ENCODE measurements around the gene ARHGEF1. TPM values are rescaled to one million over a fixed set of nuclear protein-coding genes. Genes with fewer than 3 reads are reported as not detected.

The ARHGEF1 gene
- total RNA-seq, 4 donors from 2014 or later, result 34.1 to 106 (median 53.9) TPM

DNA sequence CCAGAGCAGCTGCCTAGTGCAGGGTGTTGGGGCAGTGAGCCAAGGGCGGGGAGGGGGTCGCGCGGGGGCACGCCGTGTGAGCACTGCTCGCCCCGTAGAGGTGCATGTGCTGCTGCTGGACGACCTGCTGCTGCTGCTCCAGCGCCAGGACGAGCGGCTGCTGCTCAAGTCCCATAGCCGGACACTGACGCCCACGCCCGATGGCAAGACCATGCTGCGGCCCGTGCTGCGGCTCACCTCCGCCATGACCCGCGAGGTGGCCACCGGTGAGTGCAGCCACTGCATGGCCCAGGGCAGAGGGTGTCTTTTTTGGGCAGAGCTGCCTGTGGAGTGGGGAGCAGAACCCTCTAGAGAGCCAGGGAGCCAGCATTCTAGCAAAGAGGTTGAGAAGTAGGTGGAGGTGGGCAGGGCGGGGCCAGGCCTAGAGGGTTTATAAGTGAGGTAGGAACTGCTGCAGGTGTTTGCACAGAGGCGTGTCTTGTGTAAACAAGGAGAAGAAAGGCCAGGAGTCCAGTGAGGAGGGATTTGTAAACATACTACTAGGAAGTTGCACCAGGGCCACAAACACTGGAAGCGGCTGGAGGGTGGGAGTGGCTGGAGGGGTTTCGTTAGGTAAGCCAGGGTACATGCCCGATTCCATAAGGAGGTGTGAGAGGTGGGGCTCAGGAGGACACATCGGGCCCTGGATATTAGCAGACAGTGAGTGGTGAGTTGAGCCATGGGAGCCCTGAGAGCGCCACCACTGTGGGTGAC, 21.3 kb downstream of the ARHGEF1 start:
- TF ChIP-seq, protein P1, sequence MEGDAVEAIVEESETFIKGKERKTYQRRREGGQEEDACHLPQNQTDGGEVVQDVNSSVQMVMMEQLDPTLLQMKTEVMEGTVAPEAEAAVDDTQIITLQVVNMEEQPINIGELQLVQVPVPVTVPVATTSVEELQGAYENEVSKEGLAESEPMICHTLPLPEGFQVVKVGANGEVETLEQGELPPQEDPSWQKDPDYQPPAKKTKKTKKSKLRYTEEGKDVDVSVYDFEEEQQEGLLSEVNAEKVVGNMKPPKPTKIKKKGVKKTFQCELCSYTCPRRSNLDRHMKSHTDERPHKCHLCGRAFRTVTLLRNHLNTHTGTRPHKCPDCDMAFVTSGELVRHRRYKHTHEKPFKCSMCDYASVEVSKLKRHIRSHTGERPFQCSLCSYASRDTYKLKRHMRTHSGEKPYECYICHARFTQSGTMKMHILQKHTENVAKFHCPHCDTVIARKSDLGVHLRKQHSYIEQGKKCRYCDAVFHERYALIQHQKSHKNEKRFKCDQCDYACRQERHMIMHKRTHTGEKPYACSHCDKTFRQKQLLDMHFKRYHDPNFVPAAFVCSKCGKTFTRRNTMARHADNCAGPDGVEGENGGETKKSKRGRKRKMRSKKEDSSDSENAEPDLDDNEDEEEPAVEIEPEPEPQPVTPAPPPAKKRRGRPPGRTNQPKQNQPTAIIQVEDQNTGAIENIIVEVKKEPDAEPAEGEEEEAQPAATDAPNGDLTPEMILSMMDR (IDR thresholded peaks at IDR 0.05; ENCODE audit: low read depth), result no peak

DNA sequence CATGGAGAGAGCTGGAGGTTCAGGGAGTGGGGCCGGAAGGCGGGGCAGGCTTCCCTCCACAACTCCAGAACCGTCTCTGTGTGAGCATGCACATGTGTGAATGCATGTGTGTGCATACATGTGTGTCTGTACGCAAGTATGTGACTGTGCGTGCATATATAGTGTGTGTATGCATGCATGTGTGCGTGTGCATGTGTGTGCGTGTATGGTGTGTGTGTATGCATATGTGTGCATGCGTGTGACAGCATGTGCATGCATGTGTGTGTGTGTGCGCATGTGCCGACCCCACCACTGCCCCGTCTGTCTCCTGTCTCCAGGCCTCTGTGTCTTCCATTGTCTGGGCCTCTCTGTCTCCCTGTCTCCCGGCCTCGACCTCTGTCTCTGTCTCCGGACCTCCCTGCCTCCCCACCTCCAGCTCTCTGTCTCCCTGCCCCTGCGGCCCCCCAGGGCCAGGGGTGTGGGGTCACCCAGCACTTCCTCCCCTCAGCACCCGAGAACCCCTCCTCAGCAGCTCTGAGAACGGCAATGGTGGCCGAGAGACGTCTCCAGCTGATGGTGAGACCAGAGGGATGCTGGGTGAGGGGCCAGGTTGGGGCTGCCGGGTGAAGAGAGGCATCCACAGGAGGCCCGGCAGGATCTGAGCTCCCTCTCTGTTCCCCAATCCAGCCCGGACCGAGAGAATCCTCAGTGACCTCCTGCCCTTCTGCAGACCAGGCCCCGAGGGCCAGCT, 22.5 kb downstream of the ARHGEF1 start:
- TF ChIP-seq, protein P1 (IDR thresholded peaks at IDR 0.05; ENCODE audit: low read depth), result no peak

DNA sequence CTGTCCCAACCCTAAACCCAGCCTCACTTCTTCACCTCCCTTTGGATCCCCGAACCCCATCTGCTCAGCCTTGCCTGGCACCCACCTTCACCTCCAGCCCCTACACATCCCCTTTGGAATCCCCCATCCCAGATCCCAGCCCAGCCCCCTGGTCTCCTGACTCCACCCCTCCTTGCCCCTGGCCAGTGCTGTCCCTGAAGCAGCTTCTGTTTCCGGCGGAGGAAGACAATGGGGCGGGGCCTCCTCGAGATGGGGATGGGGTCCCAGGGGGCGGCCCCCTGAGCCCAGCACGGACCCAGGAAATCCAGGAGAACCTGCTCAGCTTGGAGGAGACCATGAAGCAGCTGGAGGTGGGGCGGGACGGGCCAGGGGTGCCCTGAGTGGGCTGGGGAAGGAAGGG, 23.3 kb downstream of the ARHGEF1 start:
- TF ChIP-seq, protein P1 (IDR thresholded peaks at IDR 0.05; ENCODE audit: low read depth), result no peak

DNA sequence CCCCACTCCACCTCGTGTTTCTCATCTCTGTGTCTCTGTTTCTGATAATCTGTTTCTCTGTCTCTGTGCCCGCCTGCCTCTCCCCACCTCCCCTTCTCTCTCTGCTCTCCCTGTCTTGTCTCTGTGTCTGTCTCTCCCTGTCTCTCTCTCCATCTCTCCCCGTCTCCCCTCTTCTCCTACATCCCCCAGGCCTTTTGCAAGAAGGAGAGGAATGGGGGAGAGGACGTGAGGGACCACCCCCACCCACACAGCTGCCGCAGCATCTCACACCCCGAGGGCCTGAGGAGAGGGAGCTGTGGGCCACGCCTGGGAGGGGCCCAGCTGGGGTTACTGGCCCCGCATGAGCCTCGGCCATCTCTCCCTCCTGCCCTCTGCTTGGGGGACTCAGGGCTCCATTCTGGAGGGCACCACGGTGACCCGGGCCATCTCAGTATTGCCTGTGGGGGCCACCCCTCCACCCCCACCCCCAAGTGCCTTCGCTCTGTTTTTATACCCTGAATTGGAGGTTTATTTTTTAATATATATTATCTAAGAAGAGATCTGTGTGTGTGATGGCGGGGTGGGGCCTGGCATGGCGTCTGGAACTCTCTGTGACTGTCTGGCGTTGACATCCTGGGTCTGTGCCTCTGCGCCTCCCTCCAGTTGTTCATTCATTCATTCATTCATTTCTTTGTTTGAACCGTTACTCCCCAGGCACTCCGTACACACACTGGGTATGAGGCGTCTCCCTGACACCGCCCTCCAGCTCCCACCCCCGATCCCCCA, 24.1 kb downstream of the ARHGEF1 start:
- TF ChIP-seq, protein P1 (IDR thresholded peaks at IDR 0.05; ENCODE audit: low read depth), result no peak

DNA sequence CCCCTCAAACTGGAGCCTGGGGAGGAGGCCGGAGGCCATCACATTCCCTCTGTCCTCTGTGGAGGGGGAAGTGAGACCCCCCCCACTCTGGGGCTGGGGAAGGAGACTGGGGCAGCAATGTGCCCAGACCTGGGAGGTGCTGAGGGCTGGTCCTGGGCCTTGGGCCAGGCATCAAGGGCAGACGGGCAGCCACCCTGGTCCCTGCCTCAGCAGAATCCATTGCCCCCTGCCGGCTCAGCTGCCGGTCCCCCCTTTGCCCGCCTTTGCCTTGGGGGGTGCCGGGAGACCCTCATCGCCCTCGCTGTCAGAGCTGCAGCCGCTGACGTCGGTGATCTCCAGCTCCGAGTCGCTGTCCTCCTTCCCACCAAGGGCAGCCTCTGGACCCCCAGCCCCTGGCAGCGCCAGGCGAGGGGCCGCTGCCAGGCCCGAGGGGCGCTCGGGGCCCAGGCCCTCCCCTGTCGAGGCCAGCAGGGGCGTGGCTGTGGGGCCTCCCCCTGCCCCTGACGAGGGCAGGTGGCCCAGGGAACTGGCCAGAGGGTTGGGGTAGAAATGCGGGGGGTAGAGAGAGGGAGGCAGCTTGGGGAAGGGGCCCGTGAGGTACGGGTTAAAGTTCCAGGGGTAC, 25.1 kb downstream of the ARHGEF1 start:
- TF ChIP-seq, protein P1 (IDR thresholded peaks at IDR 0.05; ENCODE audit: low read depth), result no peak

DNA sequence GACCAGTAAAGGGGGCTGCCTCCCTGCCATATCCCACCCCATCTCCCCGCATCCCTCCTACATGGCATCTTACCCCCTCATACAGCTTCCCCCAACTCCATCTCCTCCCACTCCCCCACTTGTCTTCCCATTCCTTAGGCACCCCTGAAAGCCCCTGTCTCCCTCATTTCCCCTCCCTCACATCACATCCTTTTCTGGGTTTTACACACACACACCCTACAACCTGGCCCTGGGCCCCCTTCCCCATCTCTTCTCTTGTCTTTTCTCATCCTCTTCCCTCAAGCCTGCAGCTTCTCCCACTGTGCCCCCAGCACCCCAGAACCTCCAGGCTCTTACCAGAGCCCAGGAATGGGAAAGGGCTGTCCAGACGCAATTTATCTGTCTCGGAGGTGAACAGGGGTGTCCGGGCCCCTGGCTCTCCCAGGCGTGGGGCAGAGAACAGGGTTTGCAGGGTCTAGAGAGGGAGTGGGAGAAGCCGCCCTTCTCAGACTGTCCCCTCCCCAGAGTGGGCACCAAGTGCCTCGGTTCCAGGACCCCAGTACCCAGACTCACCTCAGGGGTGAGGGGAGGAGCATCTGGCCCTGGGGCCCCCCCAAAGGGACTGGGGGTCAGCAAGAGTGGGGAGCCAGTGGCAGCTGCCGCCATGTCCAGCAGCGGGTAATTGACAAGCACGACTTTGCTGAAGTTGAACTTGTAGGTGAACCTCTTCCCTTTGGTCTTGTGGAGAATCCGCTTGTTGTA, 25.9 kb downstream of the ARHGEF1 start:
- TF ChIP-seq, protein P1 (IDR thresholded peaks at IDR 0.05; ENCODE audit: low read depth), result no peak
